ENCODE results near the gene PDZRN4. TPM values are rescaled to one million over a fixed set of nuclear protein-coding genes. Genes with fewer than 3 reads are reported as not detected.

PDZRN4 gene
- total and polyA plus RNA-seq, 2 of the 4 experiments (the other 2 are of a cell fraction), result not detected

GRCh38 chr12:41573445-41573844 lies 385.3 kb downstream of the PDZRN4 start:
- Histone ChIP-seq H3K9me3 (ENCODE audit: control insufficient read depth, insufficient read depth, low read length) (no peaks in the 10 kb centered on the region), H3K79me1 (ENCODE audit: low read depth in 1 of 2, low read length in 2 of 2) (no peaks in the 10 kb centered on the region), H3K4ac (ENCODE audit: low read depth, low read length) (no peak overlapping the region), H4K20me1 (ENCODE audit: insufficient read depth, low read length) (no peaks in the 10 kb centered on the region), H3K9ac (ENCODE audit: low read depth, low read length) (no peak overlapping the region), H2BK15ac (ENCODE audit: low read depth, low read length) (no peak overlapping the region), H3K14ac (replicated peaks; ENCODE audit: low read depth, low read length) (no peak overlapping the region), H3K4me2 (ENCODE audit: low read depth, low read length) (no peak overlapping the region), H3K56ac (ENCODE audit: extremely low read depth, insufficient read depth, low read length) (no peak overlapping the region), H2AK5ac (ENCODE audit: low read depth, low read length) (no peak overlapping the region), H3K27ac (ENCODE audit: insufficient read depth, low read length) (no peak overlapping the region), H3K27me3 (ENCODE audit: control insufficient read depth, insufficient read depth, low read length) (no peaks in the 10 kb centered on the region), H3K18ac (ENCODE audit: low read depth, low read length) (no peak overlapping the region), H2AK9ac (replicated peaks; ENCODE audit: low read depth, low read length, poor library complexity) (no peak overlapping the region), H2AFZ (replicated peaks; ENCODE audit: low read length, poor library complexity) (no peak overlapping the region), H3K9me1 (ENCODE audit: insufficient read depth, low read length) (no peaks in the 10 kb centered on the region), H3K4me3 (ENCODE audit: insufficient read depth, low read depth, low read length) (no peak overlapping the region), H4K91ac (ENCODE audit: insufficient read depth, low read depth, low read length) (no peak overlapping the region), H3K23ac (ENCODE audit: low read depth, low read length) (no peak overlapping the region), H3K4me1 (ENCODE audit: control insufficient read depth, insufficient read depth, low read length) (no peaks in the 10 kb centered on the region), H4K8ac (ENCODE audit: low read depth in 2 of 2, low read length in 2 of 2) (no peak overlapping the region), H2BK120ac (ENCODE audit: low read depth, low read length) (no peak overlapping the region), H2BK5ac (ENCODE audit: low read depth, low read length, poor library complexity, severe bottlenecking) (no peak overlapping the region), H2BK20ac (ENCODE audit: low read depth, low read length) (no peak overlapping the region), H4K5ac (ENCODE audit: low read depth, low read length) (no peak overlapping the region), H3K36me3 (ENCODE audit: control insufficient read depth, insufficient read depth, low read length) (no peaks in the 10 kb centered on the region)
- WGBS, 2 experiments (ENCODE audit: extremely low coverage in 2 of 2, insufficient read length in 1 of 2), result 86% methylated on average over 17 of the region's 17 CpGs; no CpG with 5 or more reads in 1 of the 2 experiments
- DNase-seq (no peak), ATAC-seq (ENCODE audit: low read depth) (no peak)
- intact Hi-C loops (cut with micrococcal nuclease), result no loop called here
- in situ Hi-C loops (cut with MboI; ENCODE audit: low sequenced_read_pairs), result no loop called here
- CTCF ChIA-PET, result no interaction called here
- TF ChIP-seq RFX5 (IDR thresholded peaks at IDR 0.05; ENCODE audit: low read depth, low read length) (no peak), MAZ (IDR thresholded peaks at IDR 0.05; ENCODE audit: borderline replicate concordance, low read depth, low read length) (no peak), USF2 (IDR thresholded peaks at IDR 0.05; ENCODE audit: low read depth, low read length) (no peak), NFE2L2 (IDR thresholded peaks at IDR 0.05; ENCODE audit: low read depth, low read length) (no peak), ELK1 (IDR thresholded peaks at IDR 0.05; ENCODE audit: borderline replicate concordance, low read depth, low read length) (no peak), CEBPB (IDR thresholded peaks at IDR 0.05; ENCODE audit: low read depth, low read length) (no peak), MAFK (IDR thresholded peaks at IDR 0.05; ENCODE audit: low read depth, low read length) (no peak), FOS (IDR thresholded peaks at IDR 0.05; ENCODE audit: low read depth, low read length) (no peak), CHD1 (IDR thresholded peaks at IDR 0.05; ENCODE audit: low read depth, low read length) (no peak), POLR2A (IDR thresholded peaks at IDR 0.05; ENCODE audit: low read depth, low read length) (no peak), CTCF (conservative IDR thresholded peaks at IDR 0.05; ENCODE audit: low read depth, low read length) (no peak), RAD21 (IDR thresholded peaks at IDR 0.05; ENCODE audit: low read length) (no peak)
- BruUV-seq (replicated peaks), result no TSS peak
- dilution Hi-C loops (cut with HindIII; ENCODE audit: low sequenced_read_pairs, unreplicated experiment), result no loop called here
- POLR2A ChIA-PET (ENCODE audit: unreplicated experiment), result no interaction called here

Measured in IMR-90 (cell line).